HG03378 (cell line): Measurements from ENCODE around the gene SLC16A12.
"Not testable (repeated sequence)": the region's sequence is repeated elsewhere in the genome, so short reads cannot be mapped to it uniquely, and the experiment has no call there.

Experiments
- ATAC-seq: cut with Tn5 transposase; IDR thresholded peaks from one replicate; pipeline ENCODE4 v1.9.1; 2021; ENCODE audit warnings: mild to moderate bottlenecking, moderate library complexity; ENCODE audit not compliant: unreplicated experiment

SLC16A12 gene

GRCh38 chr10:89395141-89395540 lies 140.3 kb downstream of the SLC16A12 start:
- ATAC-seq, result no peak

GRCh38 chr10:89393898-89394297 lies 141.5 kb downstream of the SLC16A12 start:
- ATAC-seq, result no peak

DNA sequence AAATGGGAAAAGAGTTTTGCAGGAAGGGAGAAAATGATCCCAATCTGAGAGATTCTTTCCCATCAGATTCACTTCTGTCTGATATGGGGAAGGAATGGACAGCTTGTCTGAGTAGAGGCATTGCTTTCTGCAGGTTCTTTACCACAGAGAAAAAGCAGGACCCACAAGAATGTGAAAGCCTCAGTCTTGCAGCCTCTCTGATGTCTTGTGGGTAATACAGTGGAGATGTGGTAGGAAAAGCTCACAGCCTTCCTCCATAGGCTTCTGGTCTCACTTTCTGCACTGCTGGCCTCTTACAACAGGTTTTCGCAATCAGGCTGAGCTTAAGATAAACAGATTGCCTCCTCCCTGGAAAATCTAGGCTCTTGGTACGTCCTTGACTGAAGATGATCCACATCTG lies 142.4 kb downstream of the SLC16A12 start:
- ATAC-seq, result peak; percentile 25

DNA sequence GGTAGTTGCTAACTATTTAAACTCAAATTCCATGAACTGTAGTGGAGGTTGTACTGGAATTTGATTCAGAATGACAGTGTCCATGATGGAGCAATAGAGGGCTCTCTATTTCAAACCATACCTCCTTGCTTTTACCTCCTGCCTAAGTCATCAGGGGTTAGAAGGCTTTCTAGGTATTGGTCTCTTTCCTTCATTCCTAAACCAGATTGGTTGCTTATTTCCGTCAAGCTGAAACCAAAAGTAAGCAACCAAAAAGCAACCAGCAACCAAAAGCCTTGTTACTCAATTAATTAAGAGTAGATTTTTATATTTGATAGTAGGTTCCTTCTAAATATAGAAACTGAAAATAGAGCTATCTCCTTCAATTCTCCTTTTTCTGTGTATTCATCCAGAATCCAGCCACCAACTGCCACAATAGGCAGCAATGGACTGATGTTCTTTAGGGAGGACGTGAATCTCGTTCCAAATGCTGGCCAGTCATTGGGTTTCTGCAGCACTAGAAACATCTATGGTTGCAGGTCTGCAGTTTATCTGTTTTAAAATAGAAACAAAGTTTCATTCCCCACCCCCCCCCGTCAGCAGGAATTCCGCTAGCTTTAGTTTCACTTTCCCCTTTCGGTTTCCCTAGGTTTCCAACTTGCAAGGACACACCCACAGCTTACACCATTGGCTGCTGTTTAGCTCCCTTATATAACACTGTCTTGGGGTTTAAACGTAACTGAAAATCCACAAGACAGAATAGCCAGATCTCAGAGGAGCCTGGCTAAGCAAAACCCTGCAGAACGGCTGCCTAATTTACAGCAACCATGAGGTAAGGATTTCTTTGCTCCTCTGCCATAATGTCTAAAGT lies 143.3 kb downstream of the SLC16A12 start, which contains the start of gene IFIT1:
TSS of gene IFIT1 (plus strand) at position 717 of the 850 bp plus-strand sequence. CDS start at position 807, 90 bp downstream.
- peak; percentile 81 for ATAC-seq

DNA sequence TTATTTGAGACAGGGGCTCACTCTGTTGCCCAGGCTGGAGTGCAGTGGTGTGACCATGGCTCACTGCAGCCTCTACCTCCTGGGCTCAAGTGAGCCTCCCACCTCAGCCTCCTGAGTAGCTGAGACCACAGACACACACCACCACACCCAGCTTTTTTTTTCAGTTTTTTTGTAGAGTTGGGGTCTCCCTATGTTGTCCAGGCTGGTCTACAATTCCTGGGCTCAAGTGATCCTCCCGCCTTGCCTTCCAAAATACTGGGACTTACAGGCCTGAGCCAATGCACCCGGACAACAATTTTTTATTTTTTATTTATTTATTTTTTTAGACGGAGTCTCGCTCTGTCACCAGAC lies 144.2 kb downstream of the SLC16A12 start:
- not testable (repeated sequence) for ATAC-seq

DNA sequence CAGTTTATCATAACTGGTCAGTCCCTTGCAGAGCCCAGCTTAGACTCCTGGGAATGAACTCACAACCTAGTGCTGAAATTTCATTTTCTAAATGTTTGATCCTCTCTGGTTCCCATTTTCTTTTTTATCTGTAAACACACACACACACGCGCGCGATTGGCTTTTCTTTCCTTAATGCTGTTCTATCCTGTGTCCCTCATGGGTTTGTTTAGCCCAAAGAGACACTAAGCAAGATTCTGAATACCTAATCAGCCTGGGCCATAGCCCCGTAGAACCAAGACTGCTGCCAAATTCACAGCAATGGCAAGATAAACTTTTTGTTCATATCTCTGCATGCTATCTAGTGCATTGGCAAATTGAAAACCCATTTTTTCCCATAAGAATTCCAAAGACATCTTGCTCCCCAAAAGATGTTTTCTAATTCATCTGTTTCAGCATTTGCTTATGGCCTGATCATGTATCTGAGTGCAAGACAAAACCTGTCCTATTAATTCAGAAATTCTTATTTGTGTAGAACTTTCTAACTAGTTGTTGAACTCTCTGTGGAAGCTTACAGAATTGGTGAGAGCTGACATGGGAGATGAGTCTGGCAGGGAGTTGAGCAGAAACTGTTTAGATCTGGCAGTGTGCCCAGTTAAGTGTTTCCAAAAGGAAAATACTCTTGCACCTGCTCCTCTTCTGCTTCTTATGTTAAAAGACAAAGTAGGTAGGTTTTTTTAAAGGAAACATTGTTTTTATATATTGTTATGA lies 144.7 kb downstream of the SLC16A12 start:
- ATAC-seq, result no peak

DNA sequence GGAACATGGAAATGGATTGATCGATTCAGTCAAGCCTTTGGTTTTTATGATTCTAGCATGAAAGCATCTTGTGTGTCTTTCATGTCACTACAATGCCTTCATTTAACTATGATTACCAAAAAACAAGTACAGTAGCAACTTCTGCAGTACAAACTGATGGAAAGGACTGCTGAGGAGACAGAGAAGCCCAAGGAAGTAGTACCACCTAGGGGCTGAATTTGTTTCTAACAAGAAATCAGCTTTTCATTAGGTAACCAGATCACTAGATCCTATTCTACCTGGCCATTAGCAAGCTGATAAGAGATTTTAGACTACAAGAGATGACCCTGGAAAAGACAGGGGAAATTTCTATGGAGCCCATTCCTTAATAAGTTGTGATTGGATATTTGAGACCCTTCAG lies 146.1 kb downstream of the SLC16A12 start:
- ATAC-seq, result no peak

- no peak for ATAC-seq
These were observed 146.6 kb downstream of the SLC16A12 start for GRCh38 chr10:89388806-89389205.

DNA sequence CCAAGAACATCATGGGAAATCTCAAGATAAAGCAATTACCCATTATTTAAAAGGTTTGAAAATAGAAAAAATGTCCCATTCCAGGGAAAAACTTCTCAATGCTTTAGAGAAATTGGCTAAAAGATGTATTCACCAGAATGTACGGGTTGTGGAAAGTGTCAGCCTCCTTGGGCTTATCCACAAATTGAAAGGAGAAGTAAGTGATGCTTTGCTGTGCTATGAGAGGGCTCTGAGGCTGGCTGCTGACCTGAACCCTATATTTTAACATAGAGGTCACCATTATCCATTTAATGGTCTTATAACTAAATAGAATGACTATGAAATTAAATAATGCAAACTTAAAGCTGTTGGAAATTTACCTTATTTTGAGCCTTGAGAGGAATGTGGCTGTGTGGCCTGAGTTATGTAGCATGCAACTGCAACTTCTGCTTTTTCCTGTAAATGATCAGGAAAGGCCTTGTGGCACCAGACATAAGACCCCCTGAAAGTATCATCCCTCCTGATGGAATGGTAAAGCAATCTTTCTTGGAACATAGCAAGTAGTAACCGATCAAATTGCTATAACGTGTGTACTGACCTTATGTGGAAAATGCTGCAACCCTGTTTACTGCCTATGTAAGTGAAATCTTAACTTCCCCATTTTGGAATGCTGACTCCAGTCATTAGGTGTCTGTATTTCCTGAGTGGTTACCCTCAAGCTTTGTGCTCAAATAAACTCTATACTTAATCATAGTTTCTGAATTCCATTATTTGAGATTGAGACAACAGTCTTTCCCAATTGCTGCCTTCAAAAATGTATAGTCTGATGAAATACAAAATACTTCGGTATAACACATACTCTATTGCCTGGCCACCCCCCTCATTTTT lies 150.7 kb downstream of the SLC16A12 start:
- no peak for ATAC-seq

DNA sequence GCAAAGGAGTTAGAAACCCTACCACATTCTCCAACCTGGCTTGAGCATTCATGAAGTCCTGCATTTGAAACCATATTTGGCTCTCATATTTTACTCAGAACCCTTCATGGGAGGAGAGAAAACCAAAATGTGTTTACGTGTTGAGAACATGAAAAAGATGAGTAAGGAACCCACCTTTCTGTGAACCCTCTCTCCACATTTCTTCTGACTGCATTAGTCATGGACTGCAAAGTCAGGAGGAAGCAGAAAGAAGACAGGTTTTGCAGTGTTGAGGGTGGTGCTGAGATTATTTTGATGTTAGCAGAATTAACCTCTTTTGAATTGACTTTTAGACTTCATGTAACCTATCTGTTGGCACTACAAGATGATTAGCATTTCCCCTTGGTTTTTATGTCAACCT lies 152.6 kb downstream of the SLC16A12 start:
- no peak for ATAC-seq
